ENCODE data around the gene SCRT2.
A peak's percentile ranks its signal among the peaks of the same experiment; 100 is the strongest.

SCRT2 gene

DNA sequence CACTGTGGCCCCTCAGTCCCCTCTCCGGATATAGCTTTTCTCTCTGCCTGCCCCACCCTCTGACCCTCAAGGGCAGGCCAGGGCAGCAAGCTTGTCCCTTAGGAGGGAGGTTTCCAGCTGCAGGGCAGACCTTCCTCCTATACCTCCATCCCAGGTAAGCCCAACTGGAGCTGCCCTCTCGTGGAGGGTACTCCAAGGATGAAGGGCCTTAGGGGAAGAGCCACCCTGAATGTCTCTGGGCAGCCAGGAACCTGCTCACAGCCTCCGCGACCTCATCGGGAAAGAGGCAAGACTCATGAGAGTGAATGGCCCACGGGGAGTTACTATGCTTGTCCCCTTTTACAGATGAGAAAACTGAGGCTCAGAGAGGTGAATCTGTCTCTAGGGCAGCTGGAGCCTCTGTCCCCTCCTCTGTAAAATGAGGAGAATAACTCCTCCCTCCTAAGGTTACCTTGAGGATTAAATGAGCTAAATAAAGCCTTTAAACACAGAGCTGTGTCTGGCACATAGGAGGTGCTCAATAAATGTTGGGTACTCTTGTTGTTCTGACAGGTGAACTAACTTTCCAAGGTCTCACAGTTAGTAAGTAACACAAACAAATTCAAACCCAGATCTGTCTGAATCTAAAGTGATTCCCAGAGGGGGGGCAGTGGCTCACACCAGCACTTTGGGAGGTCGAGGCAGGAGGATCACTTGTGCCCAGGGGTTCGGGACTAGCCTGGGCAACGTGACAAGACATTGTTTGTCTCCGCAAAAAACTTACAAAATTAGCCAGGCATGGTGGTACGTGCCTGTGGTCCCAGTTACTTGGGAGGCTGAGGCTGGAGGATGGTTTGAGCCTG, 34.7 kb downstream of the SCRT2 start:
- H3K9me3 Mint-ChIP-seq = no peaks in the 10 kb centered on the region
- peaks cover 5 to 14% of the 10 kb centered on the region in 2 donors for H3K4me1 Mint-ChIP-seq (ENCODE audit: low read depth in 2 of 2)
- peaks cover 12 to 16% of the 10 kb centered on the region in 2 donors for H3K27me3 Mint-ChIP-seq
- peak overlapping the region in 1 of 2 donors; percentile 53 for H3K4me3 Mint-ChIP-seq
- ATAC-seq (replicated peaks) (no peak), DNase-seq (no peak)
- peak overlapping the region; percentile 38 to 53 for H3K27ac Mint-ChIP-seq
- no peaks in the 10 kb centered on the region for H3K36me3 Mint-ChIP-seq (ENCODE audit: insufficient read depth)

DNA sequence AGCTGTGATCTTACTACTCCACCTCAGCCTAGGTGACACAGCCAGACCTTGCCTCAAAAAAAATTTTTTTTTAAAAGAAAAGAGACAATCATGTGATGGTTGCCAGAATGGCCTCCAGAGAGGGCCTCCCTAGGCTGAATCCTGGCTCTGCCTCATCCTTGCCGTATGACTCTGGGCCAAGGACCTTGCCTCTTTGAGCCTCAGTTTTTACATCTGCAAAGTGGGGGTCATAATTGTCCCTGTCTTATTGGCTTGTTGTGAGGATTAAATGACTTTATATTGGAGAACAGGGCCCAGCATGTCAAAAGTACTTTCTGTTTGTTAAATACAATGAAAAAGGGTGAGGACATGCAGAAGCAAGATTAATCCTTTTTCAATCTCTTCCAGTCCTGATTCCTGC, 37.0 kb downstream of the SCRT2 start:
- ATAC-seq (replicated peaks) (no peak), DNase-seq (no peak)
- no peaks in the 10 kb centered on the region for H3K36me3 Mint-ChIP-seq (ENCODE audit: insufficient read depth)
- peaks cover 18 to 34% of the 10 kb centered on the region in 2 donors for H3K27me3 Mint-ChIP-seq
- no peaks in the 10 kb centered on the region for H3K9me3 Mint-ChIP-seq
- H3K27ac Mint-ChIP-seq = no peak overlapping the region
- no peak overlapping the region for H3K4me3 Mint-ChIP-seq
- peaks cover 0 to 8% of the 10 kb centered on the region in 2 donors for H3K4me1 Mint-ChIP-seq (ENCODE audit: low read depth in 2 of 2)

DNA sequence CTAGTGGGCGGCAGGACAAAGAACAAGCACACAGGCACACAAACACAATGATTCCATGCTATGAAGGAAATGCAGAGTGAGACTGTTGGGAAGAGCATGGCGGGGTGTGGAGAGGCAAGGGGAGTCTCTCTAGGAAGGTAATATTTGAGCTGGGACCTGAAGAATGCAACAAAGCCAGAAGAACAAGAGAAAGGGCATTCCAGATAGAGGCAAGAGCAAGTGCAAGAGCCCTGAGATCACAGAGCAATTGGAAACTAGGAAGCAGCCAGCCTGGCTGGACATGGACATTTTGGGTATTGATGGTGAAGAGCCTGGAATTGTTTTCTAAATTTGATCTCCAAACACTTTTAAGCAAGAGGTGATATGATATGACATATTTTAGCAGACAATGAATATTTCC, 38.0 kb downstream of the SCRT2 start:
- Mint-ChIP-seq H3K9me3 (no peaks in the 10 kb centered on the region), H3K27me3 (peaks cover 17 to 32% of the 10 kb centered on the region in 2 donors), H3K27ac (no peak overlapping the region), H3K4me1 (ENCODE audit: low read depth in 2 of 2) (peaks cover 0 to 4% of the 10 kb centered on the region in 2 donors), H3K36me3 (ENCODE audit: insufficient read depth) (no peaks in the 10 kb centered on the region), H3K4me3 (no peak overlapping the region)
- no peak for DNase-seq
- no peak for ATAC-seq (replicated peaks)

GRCh38 chr20:635893-636338, 39.7 kb downstream of the SCRT2 start:
- no peaks in the 10 kb centered on the region for H3K4me1 Mint-ChIP-seq (ENCODE audit: low read depth in 2 of 2)
- ATAC-seq (replicated peaks) (no peak), DNase-seq (no peak)
- H3K9me3 Mint-ChIP-seq = no peaks in the 10 kb centered on the region
- H3K36me3 Mint-ChIP-seq (ENCODE audit: insufficient read depth) = no peaks in the 10 kb centered on the region
- H3K27me3 Mint-ChIP-seq = peaks cover 15 to 46% of the 10 kb centered on the region in 2 donors
- H3K4me3 Mint-ChIP-seq = no peak overlapping the region
- no peak overlapping the region for H3K27ac Mint-ChIP-seq

DNA sequence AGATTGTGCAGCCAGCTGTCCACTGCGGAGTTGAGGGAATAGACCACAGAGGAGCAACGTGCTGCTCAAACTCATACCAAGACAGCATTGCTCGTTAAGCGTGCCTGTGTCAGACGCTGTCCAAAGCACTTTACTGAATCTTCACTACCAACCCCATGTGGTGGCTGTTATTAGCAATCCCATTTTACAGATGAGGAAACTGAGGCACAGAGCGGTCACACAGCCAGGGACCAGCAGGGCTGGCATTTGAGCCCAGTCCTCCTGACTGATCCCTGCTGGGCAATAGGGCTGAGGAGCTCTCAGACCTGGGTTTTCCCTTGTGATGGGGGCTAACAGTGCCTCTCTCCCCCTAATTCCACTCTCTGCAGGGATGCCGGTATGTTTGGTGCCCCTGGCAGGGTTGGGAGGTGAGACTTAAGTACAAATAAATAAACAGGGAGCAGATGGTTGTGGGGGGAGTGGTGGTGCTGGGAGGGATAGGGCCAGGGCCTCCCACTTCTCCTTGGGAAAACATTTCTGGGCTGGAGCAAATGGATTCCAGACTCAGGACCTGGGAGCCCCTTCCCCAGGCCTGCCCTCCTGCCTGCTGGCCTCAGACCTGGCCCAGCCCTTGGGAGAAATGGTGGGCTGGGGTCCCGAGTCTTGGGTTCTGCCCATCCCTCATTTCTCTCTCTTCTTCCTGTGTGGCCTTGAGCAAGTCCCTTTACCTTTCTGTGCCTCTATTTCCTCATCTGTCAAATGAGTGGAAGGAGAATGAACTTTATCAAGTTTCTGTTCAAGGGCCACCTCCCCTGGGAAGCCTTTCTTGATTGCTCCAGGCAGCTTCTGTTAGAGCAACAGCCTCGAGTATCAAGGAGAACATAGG, 40.3 kb downstream of the SCRT2 start:
- DNase-seq (no peak), ATAC-seq (replicated peaks) (no peak)
- no peaks in the 10 kb centered on the region for H3K36me3 Mint-ChIP-seq (ENCODE audit: insufficient read depth)
- H3K4me3 Mint-ChIP-seq = no peak overlapping the region
- no peaks in the 10 kb centered on the region for H3K4me1 Mint-ChIP-seq (ENCODE audit: low read depth in 2 of 2)
- H3K9me3 Mint-ChIP-seq = no peaks in the 10 kb centered on the region
- H3K27ac Mint-ChIP-seq = no peak overlapping the region
- peaks cover 21 to 53% of the 10 kb centered on the region in 2 donors for H3K27me3 Mint-ChIP-seq

- Mint-ChIP-seq H3K4me1 (ENCODE audit: low read depth in 2 of 2) (no peaks in the 10 kb centered on the region), H3K27me3 (peaks cover 30 to 62% of the 10 kb centered on the region in 2 donors), H3K9me3 (no peaks in the 10 kb centered on the region), H3K36me3 (ENCODE audit: insufficient read depth) (no peaks in the 10 kb centered on the region), H3K27ac (no peak overlapping the region), H3K4me3 (no peak overlapping the region)
- ATAC-seq (replicated peaks) (no peak), DNase-seq (no peak)
These were observed 41.3 kb downstream of the SCRT2 start for GRCh38 chr20:634148-634925.

- ATAC-seq (replicated peaks) (no peak), DNase-seq (no peak)
- Mint-ChIP-seq H3K36me3 (ENCODE audit: insufficient read depth) (no peaks in the 10 kb centered on the region), H3K4me3 (no peak overlapping the region), H3K27ac (no peak overlapping the region), H3K4me1 (ENCODE audit: low read depth in 2 of 2) (no peaks in the 10 kb centered on the region), H3K27me3 (peaks cover 31 to 83% of the 10 kb centered on the region in 2 donors), H3K9me3 (no peaks in the 10 kb centered on the region)
These were observed 44.5 kb downstream of the SCRT2 start for GRCh38 chr20:631101-631500.

GRCh38 chr20:626579-626978, 49.0 kb downstream of the SCRT2 start:
- ATAC-seq (replicated peaks) = no peak
- no peaks in the 10 kb centered on the region for H3K36me3 Mint-ChIP-seq (ENCODE audit: insufficient read depth)
- H3K4me1 Mint-ChIP-seq (ENCODE audit: low read depth in 2 of 2) = no peaks in the 10 kb centered on the region
- no peak for DNase-seq
- peaks cover 33 to 79% of the 10 kb centered on the region in 2 donors for H3K27me3 Mint-ChIP-seq
- no peak overlapping the region for H3K27ac Mint-ChIP-seq
- no peaks in the 10 kb centered on the region for H3K9me3 Mint-ChIP-seq
- no peak overlapping the region for H3K4me3 Mint-ChIP-seq

- Mint-ChIP-seq H3K36me3 (ENCODE audit: insufficient read depth) (no peaks in the 10 kb centered on the region), H3K27me3 (peaks cover 40 to 79% of the 10 kb centered on the region in 2 donors), H3K27ac (no peak overlapping the region), H3K4me1 (ENCODE audit: low read depth in 2 of 2) (no peaks in the 10 kb centered on the region), H3K9me3 (no peaks in the 10 kb centered on the region), H3K4me3 (no peak overlapping the region)
- ATAC-seq (replicated peaks) (no peak), DNase-seq (no peak)
These were observed 50.2 kb downstream of the SCRT2 start for GRCh38 chr20:625360-625932.

GRCh38 chr20:623704-624103, 51.9 kb downstream of the SCRT2 start:
- H3K4me1 Mint-ChIP-seq (ENCODE audit: low read depth in 2 of 2) = no peaks in the 10 kb centered on the region
- H3K4me3 Mint-ChIP-seq = no peak overlapping the region
- no peaks in the 10 kb centered on the region for H3K36me3 Mint-ChIP-seq (ENCODE audit: insufficient read depth)
- H3K27me3 Mint-ChIP-seq = peaks cover 43 to 82% of the 10 kb centered on the region in 2 donors
- no peak overlapping the region for H3K27ac Mint-ChIP-seq
- no peak for ATAC-seq (replicated peaks)
- H3K9me3 Mint-ChIP-seq = no peaks in the 10 kb centered on the region
- DNase-seq = no peak

DNA sequence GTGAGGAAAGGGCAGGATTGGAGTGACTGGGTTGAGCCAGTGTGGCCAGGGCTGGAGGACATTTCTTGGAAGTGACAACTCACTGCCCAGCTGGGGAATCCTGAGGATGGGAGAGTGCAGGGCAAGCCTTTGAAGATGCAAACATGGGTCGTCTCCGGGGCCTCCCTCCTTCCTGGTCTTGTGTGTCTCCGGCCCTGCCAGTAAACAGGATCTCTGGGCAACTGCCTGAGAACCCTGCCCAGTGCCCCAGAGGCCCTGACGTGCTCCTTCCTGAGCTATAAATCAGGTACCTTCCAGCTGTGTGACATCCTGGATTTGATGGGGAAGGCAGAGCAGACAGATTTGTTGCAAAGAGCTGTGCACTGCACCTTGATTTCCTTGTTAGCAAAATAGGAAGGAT, 52.6 kb downstream of the SCRT2 start:
- H3K27ac Mint-ChIP-seq = no peak overlapping the region
- peaks cover 0 to 1% of the 10 kb centered on the region in 2 donors for H3K9me3 Mint-ChIP-seq
- no peak for DNase-seq

DNA sequence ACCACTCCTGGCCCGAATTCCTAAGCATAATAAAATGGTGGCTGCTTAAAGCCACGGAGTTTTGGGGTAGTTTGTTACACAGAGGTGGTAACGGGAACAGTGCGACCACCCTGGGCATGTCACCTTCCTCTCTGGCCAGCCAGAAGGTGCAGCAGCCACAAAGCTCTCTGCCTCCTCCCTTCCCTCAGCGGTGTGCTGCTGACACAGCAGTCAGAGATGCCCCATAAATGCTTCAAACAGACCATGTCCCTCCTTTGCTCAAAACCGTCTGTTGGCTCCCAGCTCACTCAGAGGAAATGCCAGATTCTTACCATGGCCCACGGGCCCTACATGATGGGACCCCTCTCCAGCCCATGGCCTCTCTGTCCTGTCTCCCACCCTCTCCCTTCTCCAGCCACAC, 53.4 kb downstream of the SCRT2 start:
- Mint-ChIP-seq H3K4me3 (no peak overlapping the region), H3K9me3 (peaks cover 0 to 4% of the 10 kb centered on the region in 2 donors), H3K27me3 (peaks cover 58 to 82% of the 10 kb centered on the region in 2 donors), H3K4me1 (ENCODE audit: low read depth in 2 of 2) (no peaks in the 10 kb centered on the region), H3K27ac (no peak overlapping the region), H3K36me3 (ENCODE audit: insufficient read depth) (no peaks in the 10 kb centered on the region)
- DNase-seq (no peak), ATAC-seq (replicated peaks) (no peak)

More for the DNA sequence above, 52.6 kb downstream of the SCRT2 start:
- no peaks in the 10 kb centered on the region for H3K4me1 Mint-ChIP-seq (ENCODE audit: low read depth in 2 of 2)
- H3K27me3 Mint-ChIP-seq = peaks cover 50 to 82% of the 10 kb centered on the region in 2 donors
- H3K36me3 Mint-ChIP-seq (ENCODE audit: insufficient read depth) = no peaks in the 10 kb centered on the region
- no peak for ATAC-seq (replicated peaks)
- no peak overlapping the region for H3K4me3 Mint-ChIP-seq
